Sigmoid colon (tissue), 3 donors: Measurements from ENCODE around the gene NDST1.

ENCODE experiments used
- POLR2A ChIP-seq, 2 donors: fragments of 450-650 bp; IDR thresholded peaks; one replicate each; pipeline ENCODE4 v1.6.1; 2016; ENCODE audit warnings: antibody characterized with exemption in 2 of 2, mild to moderate bottlenecking in 2 of 2, moderate library complexity in 2 of 2
- TF ChIP-seq, protein P1 (sequence below), 4 experiments: fragments of 450-650 bp in 3 of 4; fragments of 200-600 bp in 1 of 4; IDR thresholded peaks; one replicate each; pipeline ENCODE4 v1.5.1; 2016 to 2019; ENCODE audit warnings: antibody characterized with exemption in 4 of 4, mild to moderate bottlenecking in 3 of 4, moderate library complexity in 2 of 4

DNA sequence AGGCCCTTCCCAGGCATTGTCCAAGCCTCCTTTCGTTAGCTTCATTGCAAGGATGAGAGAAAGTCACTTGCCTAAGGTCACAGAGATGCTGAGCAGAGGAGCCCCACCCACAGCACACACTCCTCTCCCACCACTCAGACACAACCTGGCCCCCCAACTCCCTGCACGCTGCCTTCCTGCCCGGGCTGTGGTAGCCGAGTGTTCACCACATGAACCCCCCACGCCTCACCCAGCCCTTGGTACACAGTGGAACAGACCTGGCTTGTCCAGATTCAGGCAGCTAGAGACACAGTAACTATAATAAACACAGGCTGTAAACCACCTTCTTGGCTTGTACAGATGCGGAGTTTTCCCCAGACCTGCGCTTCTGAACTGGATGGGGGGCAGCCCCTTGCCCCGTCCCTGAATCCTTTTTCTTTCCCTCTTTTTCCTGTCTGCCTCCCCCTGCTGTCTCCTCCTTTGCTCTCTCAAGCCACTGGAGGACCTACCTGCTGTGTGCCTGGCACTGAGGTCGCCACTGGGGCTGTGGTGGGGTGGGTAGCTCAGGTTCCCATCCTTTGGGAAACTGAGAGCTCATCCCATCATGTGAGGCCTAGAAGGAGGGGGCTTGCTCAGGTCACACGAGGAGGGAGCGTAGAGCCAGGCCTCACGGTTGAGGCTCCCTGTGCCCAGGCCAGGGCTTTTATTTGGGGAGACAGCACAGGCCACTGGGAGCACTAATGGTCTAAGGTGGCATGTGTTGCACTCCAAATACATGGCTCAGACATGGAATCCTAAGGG is 76.8 kb downstream of the NDST1 start:
- TF ChIP-seq POLR2A (IDR thresholded peaks at IDR 0.05) = no peak
- TF ChIP-seq, protein P1, sequence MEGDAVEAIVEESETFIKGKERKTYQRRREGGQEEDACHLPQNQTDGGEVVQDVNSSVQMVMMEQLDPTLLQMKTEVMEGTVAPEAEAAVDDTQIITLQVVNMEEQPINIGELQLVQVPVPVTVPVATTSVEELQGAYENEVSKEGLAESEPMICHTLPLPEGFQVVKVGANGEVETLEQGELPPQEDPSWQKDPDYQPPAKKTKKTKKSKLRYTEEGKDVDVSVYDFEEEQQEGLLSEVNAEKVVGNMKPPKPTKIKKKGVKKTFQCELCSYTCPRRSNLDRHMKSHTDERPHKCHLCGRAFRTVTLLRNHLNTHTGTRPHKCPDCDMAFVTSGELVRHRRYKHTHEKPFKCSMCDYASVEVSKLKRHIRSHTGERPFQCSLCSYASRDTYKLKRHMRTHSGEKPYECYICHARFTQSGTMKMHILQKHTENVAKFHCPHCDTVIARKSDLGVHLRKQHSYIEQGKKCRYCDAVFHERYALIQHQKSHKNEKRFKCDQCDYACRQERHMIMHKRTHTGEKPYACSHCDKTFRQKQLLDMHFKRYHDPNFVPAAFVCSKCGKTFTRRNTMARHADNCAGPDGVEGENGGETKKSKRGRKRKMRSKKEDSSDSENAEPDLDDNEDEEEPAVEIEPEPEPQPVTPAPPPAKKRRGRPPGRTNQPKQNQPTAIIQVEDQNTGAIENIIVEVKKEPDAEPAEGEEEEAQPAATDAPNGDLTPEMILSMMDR (IDR thresholded peaks at IDR 0.05) = no peak
